ENCODE data around the gene WASF3.
A peak's percentile ranks its signal among the peaks of the same experiment; 100 is the strongest.

- TF ChIP-seq CTCF (IDR thresholded peaks at IDR 0.05) (peak; percentile 44 to 58 (median 53)), POLR2A (IDR thresholded peaks at IDR 0.05) (no peak)
Observed at GRCh38 chr13:26707122-26708006, 149.9 kb downstream of the WASF3 start.
